Measurements from ENCODE around the gene KIF11.

GRCh38 chr10:92691591-92692079, 98.7 kb downstream of the KIF11 start:
- TF ChIP-seq CTCF (IDR thresholded peaks at IDR 0.05) (no peak), POLR2AphosphoS5 (IDR thresholded peaks at IDR 0.05) (peak; percentile 9 to 50 (median 18))

Data from transverse colon (tissue), 4 donors.